Ecto neural progenitor cell (in vitro differentiated cells): ENCODE data around the gene LENG8.
"Not testable (repeated sequence)": the region's sequence is repeated elsewhere in the genome, so short reads cannot be mapped to it uniquely, and the experiment has no call there.

Source experiments
- DNase-seq: peaks from one replicate; pipeline ENCODE4 v3.0.0-alpha.2; 2018; ENCODE audit warnings: low spot score

The LENG8 gene

DNA sequence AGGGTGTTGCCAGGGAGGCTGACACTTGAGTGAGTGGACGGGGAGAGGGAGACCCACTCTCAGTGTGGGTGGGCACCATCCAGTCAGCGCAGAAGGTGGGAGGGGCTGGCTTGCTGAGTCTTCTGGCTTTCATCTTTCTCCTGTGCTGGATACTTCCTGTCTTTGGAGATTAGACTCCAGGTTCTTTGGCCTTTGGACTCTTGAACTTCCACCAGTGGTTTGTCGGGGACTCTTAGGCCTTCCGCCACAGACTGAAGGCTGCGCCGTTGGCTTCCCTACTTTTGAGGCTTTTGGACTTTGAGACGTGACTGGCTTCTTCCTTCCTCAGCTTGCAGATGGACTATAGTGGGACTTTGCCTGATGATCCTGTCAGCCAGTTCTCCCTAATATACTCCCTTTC, 4.3 kb upstream of the LENG8 start:
- no peak for DNase-seq

DNA sequence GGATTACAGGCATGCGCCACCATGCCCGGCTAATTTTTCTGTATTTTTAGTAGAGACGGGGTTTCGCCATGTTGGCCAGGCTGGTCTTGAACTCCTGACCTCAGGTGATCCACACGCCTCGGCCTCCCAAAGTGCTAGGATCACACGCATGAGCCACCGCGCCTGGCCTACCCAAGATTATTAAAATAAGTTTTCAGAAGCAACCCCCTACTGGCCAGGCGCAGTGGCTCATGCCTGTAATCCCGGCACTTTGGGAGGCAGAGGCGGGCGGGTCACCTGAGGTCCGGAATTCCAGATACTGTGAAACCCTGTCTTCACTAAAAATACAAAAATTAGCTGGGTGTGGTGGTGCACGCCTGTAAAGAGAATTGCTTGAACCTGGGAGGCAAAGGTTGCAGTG, 2.6 kb upstream of the LENG8 start:
- not testable (repeated sequence) for DNase-seq

- DNase-seq = peak; percentile 71
Observed at GRCh38 chr19:54448040-54448773, 792 bp upstream of the LENG8 start.

GRCh38 chr19:54449701-54450069, 686 bp downstream of the LENG8 start:
- no peak for DNase-seq

- no peak for DNase-seq
Observed at GRCh38 chr19:54451331-54451871, 2.4 kb downstream of the LENG8 start.

DNA sequence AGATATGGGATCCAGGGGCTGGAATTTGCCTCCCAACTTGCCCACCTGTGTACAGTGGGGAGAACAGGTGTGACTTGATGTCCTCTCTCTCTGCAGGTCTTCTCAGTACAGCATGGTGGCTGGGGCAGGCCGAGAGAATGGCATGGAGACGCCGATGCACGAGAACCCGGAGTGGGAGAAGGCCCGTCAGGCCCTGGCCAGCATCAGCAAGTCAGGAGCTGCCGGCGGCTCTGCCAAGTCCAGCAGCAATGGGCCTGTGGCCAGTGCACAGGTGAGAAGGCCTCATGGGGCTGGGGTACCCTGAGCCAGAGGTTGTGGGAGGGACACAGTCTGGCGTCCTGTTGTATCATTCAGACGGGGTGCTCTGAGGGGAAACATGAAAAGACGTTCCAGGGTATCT, 3.0 kb downstream of the LENG8 start:
- DNase-seq = no peak

DNA sequence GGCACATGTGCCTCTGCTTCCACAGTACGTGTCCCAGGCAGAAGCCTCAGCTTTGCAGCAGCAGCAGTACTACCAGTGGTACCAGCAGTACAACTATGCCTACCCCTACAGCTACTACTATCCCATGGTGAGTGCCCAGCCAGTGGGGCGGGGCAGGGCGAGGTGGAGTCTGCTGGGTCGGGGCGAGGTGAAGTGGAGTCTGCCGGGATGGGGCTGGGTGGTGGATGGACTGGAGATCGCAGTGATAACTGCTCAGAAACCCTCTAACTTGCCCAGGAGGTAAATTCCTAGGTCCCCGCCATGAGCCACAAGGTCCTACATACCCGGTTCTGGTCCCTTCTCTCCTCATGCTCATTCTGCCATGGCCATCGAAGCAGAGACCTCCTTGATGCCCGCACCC, 3.6 kb downstream of the LENG8 start:
- no peak for DNase-seq

DNA sequence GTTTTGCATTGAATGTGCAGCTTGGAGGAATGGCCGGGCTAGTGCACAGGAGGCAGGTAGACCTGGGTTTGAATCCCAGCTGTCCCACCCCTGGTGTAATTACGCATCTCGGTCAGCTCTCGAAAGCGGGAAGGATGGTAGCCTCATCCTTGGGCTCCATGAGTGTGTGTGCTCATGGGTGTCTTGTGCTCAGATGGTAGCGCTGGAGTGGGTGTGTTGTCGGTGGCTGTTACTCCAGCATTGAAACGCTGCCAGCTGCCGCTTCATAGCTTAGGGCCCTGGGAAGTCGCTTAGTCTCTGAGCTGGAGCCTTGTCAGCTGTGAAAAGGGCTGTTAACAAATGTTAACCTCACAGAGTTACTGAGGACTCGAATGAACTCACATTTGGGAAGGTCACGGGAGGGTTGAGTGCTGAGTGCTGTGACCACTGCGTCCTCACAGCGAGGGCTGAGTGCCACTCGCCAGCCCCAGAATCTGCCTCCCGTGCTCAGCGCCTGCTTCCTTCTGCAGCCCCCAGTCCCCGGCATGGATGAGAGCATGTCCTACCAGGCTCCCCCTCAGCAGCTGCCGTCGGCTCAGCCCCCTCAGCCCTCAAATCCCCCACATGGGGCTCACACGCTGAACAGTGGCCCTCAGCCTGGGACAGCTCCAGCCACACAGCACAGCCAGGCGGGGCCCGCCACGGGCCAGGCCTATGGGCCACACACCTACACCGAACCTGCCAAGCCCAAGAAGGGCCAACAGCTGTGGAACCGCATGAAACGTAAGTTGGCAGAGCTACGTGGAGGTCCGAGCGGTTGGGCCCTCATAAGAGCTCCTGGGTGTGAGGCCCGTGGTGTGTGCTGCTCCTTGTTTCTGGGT, 5.2 kb downstream of the LENG8 start:
- DNase-seq = no peak

- no peak for DNase-seq
Observed at GRCh38 chr19:54454781-54455675, 6.0 kb downstream of the LENG8 start.

DNA sequence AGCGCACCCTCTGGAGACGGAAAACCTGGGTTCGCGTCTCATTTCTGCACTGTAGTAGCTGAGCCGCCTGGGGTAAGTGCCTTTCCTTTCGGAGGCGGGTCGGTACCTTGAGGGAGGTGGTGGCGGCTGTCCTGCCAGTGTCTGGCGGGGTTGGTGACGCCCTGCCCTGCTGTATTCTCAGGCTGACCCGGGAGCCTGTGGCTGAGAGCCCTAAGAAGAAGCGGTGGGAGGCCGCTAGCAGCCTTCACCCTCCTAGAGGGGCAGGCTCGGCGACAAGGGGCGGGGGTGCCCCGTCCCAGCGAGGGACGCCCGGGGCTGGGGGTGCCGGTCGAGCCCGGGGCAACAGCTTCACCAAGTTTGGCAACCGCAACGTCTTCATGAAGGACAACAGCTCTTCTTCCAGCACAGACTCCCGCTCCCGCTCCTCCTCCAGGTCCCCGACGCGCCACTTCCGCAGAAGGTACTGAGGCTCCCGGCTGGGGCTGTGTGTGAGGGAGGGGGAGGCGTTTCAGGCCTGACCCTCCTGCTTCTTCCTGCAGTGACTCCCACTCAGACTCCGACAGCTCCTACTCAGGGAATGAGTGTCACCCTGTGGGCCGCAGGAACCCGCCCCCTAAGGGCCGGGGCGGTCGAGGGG, 6.9 kb downstream of the LENG8 start:
- DNase-seq = no peak

- no peak for DNase-seq
Observed at GRCh38 chr19:54456423-54457373, 7.7 kb downstream of the LENG8 start.

GRCh38 chr19:54457773-54458647, 9.0 kb downstream of the LENG8 start:
- DNase-seq = no peak

- no peak for DNase-seq
Observed at GRCh38 chr19:54458648-54459281, 9.8 kb downstream of the LENG8 start.

- no peak for DNase-seq
Observed at GRCh38 chr19:54459282-54460229, 10.6 kb downstream of the LENG8 start.

GRCh38 chr19:54460230-54461005, 11.4 kb downstream of the LENG8 start:
- no peak for DNase-seq

- DNase-seq = no peak
Observed at GRCh38 chr19:54461210-54461609, 12.2 kb downstream of the LENG8 start.

GRCh38 chr19:54461613-54462012, 12.6 kb downstream of the LENG8 start:
- DNase-seq = no peak
